HG03139 (cell line): ENCODE results near the gene NR2F1.

Experiments
- ATAC-seq: cut with Tn5 transposase; IDR thresholded peaks from one replicate; pipeline ENCODE4 v1.9.1; 2021; ENCODE audit not compliant: unreplicated experiment

The NR2F1 gene

DNA sequence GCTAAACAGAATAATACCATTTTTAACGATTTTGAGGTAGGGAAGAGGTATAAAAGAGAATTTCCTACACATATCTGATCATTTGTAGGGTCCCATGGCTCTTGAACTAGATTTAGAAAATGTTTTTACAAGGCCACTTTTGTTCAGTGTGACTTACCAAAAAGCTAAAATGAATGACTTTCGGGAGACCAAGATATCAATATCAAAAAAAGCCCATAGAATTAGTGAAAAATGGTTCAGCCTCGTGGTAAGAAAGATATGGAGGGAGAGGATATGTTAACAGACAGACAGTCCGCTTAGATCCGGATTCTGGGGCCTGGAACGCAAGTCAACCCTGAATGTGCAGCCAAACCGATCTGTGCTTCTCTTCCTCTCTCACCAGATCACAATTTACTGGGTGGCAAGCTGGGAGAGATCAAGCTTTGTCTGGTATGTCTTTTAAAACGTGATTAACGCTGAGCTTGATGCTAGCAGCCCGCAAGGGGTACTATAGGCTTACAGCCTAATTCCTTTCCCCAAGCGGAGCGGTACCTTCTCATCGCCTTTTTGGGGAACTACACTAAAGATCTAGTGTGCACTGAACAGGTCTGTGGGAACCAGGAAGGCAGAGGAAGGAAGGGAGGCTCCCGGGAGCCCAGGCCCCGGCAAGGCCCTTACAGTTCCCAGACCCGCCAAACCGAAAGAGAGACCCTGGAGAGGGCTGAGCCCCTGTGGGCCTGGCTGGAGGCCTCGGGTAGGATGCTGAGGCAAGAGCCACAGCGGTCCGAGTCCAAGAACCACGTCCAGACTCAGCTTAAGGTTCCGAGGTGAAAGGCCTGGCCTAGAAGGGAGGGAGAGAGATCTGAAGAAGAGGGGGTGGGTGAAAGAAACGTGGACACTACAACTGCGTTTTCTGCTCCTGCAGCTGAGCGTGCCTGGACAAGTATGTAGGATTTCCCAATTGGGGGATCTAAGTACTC, 4.9 kb upstream of the NR2F1 start:
- ATAC-seq, result no peak

DNA sequence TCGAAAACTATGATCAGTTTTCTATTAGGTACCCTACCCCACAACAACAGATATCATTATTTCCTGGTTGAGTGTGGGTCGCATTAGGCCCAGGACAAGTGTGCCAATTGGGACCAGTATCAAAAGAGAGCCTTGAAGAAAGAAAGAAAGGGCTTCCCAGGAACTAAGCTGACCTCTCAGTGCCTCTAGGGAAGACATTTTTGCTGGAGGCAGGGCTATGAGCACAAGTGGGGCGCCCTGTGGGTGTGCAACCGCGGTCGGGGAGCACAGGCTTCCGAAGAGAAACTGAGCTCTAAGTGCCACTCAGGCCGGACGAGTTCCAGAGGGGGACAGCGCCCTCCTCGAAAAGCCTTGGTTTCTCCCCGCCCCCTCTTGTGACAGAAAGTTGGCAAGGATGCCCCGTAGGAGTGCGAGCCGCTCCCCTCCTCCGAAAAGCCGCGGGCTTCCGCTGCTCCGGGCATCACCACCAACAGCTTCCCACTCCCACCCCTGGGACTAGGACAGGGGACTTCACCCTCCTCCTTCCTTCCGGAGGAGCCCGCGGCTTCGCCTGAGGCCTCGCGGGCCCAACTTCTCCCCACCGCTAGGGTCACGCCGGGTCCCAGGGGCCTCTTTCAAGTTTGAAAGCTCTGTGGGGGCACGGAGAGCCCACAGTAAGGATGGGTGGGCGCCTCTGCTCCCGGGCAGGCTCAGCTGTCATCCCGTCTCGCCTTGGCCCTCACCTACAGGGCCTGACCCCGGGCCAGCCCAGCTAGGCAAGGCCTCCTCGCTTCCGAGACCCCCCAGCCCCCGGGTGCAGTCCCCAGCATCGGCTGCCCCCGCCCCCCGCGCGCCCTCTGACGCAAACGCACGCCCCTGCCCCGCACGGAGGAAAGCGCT, 4.0 kb upstream of the NR2F1 start:
- ATAC-seq, result no peak

DNA sequence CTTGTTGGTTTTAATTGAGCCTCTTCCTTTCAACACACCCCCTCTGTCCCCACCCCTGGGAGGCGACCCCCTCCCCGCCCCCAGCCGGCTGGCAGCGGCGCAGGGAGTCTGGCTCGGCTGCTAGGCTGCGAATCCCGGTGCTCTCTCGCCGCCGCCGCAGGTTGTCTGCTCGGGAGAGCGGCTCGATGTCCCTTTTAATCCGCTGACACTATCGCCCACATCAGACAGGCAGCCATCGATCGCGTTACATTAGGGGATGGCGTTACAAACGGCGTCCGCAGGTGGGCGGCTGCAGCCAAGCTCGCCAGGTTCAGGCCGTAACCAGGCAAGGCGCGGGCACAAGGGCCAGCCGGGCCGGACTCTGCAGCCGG, 3.3 kb upstream of the NR2F1 start:
- ATAC-seq, result no peak

DNA sequence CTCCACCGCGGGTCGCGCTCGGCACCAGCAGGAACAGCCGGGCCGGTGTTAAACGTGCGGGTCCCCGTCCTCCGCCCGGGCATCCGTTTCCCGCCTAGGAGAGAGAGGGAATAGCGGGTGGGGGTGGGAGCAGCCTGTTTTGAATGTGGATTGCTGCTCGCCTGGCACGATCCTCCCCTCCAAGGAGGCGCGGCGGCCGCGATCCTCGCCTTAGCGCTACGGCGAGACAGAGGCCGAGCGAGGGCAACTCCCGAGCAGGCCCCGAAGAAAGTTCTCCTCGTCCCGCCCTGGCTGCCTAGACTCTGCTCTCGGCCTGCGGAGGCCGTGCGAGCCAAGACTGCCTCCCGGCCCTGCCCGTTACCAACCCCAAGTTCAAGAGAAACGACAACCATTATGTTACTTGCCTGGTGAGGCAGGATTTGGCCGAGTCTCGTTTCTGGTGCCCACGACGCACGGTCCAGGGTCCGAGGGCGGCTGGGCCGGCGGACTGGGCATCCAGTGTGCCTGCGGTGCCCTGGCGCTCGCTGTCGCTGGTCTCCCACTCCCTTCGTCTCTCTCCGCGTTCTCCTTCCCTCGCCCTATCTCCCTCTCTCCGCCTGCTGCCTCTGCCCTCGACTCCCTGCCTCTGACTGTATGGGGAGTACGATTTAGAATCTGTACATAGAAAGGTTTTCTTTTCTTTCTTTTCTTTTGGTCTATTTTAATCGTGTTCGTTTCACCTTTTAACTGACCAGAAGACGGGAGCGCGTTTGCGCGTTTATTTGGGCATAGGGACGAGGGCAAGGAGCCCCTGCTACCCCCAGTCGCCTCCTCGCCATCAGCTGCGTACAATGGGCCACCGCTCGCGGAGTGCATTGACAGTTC, 2.7 kb upstream of the NR2F1 start:
- no peak for ATAC-seq

DNA sequence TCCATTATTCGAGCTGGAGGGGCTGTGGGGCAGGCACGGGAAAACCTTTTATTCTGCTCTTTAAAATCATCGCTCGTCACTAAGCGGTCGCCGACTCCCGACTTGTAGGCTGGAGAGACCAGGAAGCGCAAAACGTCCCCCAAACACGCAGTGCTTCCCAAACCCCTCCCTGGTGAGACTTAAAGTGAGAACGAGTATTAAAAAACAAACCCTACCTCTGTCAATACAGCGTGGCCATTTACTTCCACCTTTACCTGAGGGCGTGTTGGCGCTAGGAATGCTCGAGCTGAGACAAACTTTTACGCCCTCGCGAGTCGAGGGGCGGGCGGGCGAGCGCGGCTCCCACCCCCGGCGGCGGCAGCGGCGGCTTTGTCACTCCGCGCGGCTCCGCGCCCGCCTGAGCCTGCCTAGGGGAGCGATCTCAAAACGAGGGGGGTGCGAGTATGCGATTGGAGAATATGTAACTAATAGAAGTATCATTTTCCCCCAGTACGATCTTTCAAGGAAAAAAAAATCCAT, 2.0 kb upstream of the NR2F1 start, which contains the start of gene NR2F1-AS1:
Gene NR2F1-AS1 (minus strand): TSS at position 293 of the 519 bp plus-strand sequence.
- peak; percentile 15 for ATAC-seq

DNA sequence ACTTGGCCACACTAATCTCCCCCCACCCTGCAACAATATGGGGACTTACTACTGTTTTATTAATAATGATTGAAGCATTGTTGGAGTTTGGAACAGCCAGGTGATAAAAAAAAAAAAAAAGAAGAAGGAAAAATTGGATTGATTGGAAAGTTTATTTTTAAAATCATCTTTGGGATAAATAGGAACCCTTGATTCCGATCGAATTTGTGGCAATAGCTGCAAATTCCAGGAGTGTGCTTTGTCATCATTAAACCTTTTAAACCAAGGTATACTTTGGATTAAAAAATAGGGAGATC, 907 bp upstream of the NR2F1 start:
- ATAC-seq, result no peak

DNA sequence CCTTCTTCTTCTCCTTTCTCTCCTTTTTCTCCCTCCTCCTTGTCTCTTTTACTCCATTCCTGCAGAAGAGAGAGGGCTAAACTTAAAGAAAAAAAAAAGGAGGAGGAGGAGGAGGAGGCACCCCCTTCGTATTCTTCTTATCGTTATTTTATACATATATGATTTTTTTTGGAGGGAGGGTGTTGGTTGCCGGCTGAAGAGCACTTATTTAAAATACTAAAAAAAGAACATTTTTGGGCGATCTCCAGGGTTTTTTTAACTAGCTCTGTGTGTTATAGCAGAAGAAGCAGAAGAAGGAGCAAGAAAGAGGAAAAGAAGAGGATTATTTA, 381 bp downstream of the NR2F1 start:
- no peak for ATAC-seq

DNA sequence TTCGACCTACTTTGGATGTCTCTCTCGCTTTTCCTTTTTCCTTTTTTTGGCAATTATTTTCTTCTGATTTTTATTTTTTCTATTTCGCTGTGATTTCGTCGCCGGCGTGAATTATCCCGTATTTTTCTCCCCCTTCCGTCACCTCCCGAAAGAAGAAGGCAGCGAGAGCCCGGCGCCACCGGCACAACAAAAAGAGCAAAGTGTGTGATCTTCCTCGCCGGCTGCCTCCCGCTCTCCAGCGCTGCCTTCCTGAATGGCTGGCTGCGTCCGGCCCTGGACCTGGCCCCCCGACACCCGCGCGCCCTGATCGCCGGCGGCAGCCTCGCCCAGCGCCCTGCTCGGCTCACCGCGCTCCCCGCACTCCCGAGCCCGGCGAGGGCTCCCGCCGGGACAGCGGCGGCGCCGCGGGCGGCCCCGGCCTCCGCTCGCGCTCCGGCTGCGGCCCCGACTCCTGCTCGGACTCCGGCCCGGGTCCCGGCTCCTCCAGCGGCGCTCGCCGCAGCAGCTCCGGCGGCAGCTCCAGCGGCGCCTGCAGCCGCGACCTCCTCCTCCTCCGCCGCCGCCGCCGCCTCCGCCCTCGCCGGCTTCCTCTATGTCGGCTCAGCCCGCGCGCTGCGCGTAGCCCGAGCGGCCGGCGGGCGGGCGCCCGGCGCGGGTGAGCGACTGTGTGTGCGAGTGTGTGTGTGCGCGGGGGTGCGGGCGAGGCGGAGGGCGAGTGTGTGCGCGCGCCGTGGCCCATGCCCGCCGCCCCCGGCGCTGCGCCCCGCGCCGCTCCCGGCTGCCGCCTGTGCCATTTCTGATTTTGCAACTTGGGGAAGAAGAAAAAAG, 960 bp downstream of the NR2F1 start:
- ATAC-seq, result peak; percentile 27

DNA sequence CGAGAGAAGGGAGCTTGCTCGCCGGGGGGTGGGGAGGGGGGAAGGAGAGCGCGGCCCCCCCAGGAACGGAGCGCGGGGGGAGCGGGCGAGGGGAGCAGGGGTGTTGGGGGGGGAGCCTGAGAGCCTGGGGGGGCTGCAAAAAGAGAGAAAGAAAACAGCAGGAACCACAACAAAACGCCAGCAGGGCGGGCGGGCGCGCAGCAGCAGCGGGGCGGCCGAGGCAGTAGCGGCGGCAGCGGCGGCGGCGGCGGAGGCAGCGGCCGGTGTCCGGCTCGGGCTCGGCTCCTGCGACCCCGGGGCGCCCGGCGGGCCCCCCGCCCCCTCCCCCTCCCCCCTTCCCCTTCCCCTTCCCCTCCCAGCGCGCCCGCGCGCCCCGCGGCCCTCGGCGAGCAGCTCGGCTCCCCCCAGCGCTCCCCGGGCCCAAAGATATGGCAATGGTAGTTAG, 1.6 kb downstream of the NR2F1 start:
- no peak for ATAC-seq

DNA sequence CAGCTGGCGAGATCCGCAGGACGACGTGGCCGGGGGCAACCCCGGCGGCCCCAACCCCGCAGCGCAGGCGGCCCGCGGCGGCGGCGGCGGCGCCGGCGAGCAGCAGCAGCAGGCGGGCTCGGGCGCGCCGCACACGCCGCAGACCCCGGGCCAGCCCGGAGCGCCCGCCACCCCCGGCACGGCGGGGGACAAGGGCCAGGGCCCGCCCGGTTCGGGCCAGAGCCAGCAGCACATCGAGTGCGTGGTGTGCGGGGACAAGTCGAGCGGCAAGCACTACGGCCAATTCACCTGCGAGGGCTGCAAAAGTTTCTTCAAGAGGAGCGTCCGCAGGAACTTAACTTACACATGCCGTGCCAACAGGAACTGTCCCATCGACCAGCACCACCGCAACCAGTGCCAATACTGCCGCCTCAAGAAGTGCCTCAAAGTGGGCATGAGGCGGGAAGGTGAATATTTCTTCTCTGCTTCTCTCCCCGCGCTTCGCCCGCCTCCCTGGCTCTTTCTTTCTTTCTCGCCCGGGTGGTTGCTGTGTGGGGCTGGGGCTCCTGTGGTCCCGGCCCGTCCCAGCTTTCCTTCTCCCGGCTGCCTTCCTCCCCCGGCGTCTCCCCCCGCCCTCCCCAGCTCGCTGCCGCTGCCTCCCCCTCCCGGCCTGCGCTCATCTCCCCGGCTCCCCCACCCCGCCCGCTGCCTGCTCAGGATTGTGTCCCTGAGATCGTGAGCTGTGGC, 2.2 kb downstream of the NR2F1 start:
- no peak for ATAC-seq

DNA sequence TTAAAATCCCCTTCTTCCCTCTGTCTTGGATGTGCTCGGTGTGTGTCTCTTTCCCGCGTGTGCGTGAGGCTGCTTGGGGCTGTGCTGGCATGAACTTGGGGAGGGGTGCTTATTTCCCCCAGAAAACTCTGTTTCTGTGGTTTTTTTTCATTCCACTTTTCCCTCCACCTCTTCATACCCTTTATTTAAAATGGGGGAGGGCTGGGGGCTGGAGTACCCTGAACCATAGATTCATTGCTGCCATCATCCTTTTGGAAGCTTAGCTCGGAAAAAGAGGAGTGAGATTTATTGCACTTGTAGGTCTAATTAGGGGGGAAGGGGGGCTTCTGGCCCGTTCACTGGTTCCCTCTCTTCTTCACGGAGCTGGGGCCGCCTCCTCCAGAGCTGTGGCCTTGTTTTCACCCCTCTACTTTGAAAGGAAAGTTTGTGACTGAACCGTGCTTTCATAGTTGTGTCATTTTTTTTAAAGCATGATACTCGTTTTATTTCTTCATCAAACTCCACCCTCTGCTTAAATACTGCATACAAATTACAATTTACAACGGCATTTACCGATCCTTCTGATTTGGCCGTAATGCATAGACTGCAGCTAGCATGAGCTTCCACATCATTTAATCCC, 2.9 kb downstream of the NR2F1 start:
- no peak for ATAC-seq

DNA sequence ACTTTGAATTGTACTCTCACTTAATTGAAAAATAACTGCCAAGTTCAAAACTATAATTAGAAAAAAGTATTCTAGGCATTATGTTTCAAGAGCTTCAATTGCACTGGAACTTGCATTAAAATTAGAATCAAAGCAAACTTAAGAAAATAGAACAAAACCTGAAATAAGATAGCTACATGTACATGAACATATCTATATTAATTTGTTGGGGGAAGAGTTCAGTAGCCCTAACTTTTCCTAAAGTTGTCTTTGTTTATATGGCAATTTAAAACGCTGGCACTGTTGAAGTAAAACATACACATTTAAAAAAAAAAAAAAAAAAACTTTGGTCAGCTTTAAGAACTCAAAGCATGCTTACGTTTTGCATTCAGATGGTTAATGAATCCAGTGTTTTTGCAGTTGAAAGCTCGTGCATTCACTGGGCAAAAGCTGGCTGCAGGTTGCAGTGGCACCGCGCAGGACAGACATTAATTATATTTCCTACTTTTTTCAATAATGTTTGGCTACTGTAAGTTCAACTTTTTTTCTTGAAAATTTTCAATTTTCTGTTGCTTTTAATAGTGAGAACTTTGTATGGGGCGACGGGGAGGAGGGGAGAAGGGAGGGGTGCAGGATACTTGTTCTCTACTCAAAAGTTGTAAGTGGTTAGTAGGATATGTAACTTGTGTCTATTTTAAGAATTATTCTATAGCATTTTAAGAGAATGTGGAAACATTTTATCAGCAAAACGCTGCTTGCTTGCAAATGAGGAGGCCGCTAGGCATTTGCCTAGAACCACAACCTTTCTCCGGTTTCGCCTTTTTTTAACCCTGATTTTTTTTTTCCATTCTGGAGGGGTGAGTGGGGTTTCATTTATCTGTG, 3.9 kb downstream of the NR2F1 start:
- no peak for ATAC-seq

DNA sequence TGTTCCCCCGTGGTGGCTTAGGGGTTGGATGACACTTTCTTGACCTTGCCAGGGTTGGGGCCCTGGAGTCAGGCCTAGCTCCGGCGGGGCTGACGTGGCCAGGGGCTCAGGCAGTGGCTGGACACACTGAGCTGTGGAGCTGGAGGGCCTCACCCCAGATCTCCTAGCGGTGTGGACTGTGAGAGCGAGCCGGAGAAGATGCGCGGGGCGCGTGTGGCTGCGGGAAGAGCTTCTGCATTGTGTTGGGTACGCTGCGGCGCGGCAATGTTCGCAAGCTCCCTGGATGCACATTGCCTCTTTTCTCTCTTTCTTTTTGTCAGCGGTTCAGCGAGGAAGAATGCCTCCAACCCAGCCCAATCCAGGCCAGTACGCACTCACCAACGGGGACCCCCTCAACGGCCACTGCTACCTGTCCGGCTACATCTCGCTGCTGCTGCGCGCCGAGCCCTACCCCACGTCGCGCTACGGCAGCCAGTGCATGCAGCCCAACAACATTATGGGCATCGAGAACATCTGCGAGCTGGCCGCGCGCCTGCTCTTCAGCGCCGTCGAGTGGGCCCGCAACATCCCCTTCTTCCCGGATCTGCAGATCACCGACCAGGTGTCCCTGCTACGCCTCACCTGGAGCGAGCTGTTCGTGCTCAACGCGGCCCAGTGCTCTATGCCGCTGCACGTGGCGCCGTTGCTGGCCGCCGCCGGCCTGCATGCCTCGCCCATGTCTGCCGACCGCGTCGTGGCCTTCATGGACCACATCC, 4.8 kb downstream of the NR2F1 start:
- ATAC-seq, result no peak

DNA sequence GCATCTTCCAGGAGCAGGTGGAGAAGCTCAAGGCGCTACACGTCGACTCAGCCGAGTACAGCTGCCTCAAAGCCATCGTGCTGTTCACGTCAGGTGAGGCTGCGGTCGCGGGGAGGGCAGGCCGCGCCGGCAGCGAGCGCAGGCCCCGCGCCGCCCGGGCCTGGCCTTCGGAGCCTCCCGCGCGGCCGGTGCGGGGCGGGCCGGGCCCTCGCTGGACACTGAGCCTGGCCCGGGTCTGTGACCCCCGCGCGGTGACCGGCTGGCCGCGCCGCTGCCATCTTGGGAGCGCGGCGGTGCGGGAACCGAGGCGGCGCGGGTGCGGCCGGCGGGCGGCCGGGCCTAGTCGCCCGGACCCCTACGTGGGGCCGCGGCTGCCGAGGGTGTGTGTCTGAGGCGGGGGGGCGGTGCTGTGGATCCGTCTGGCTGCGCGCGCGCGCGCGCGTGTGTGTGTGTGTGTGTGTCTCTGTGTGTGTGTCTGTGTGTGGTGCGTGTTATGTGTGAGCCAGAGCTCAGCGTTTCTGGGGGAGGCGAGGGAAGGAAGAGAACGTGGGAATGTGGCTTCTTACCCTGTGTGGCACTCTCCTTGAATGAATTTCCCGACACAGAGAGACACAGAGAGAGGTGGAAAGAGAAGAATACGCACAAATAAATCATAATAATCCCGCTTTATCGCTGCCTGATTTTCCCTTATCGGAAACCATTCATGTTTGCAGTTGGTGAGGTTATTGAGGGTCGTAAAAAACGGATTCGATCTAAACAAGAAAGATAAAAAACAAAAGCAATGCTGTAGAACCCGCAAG, 5.5 kb downstream of the NR2F1 start:
- no peak for ATAC-seq

DNA sequence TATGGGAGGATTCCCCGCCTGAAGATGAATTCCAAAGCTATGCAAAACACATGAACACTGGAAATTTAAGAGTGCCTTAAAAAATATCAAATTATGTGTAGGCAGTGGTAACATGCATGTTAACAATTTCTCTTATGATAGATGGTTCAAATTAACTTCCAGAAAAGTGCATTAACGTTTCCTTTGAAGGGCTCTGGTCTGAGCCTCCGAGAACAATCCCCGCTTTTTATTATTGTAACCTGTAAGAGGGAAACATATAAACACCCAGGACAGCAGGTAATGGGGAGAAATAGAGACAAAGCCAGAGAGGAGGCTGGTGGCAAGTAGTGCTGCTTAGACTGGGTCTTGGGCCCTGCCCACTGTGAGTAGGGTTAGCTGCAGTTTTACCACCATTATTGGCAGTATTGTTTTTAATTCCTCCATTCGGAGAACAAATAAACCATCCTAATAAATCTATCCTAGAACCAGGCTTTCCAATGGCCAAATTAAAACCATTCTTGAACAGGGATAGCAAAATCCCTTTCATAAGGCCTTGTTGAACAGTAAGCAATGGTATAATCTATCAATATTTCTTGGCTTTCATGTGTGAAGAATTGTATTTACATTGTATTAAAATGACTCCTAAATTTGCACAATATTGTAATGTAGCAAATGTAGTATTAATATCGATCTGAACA, 6.3 kb downstream of the NR2F1 start:
- no peak for ATAC-seq

DNA sequence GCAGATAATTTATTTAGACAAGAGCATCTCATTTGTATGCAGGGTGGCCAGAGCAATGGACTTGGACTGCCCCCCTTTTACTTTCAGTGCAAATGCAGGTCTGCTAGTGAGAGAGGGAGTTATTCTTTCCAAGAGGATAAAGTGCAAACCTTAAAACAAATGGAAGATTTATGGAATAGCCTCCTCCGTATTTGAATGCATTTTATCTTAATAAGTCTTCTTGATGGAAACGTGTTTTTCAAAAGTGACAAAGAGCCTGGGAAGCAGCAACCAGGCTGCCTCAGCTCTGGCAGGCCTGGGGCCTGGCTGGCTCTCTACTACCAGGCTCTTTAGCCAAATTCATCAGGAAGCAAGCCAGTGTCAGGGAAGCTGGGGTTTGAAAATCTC, 6.8 kb downstream of the NR2F1 start:
- no peak for ATAC-seq
